Epithelial cell of proximal tubule (primary cell): ENCODE measurements around the gene MBNL2. TPM values are rescaled to one million over a fixed set of nuclear protein-coding genes. Genes with fewer than 3 reads are reported as not detected.

Source experiments
- DNase-seq: peaks from one replicate; pipeline ENCODE4 v3.0.0-alpha.2; 2011; ENCODE audit warnings: low read depth
- H3K4me3 ChIP-seq: 2 replicates; pipeline ENCODE4 v1.5.1; 2011; ENCODE audit warnings: low read depth, mild to moderate bottlenecking, low read length
- total RNA-seq: library from RNA; depleted of rRNA; stranded (reverse); fragments of >200 nt; gene quantifications from 2 replicates; pipeline ENCODE4 v1.2.3, GENCODE V29; 2015
- TF ChIP-seq, protein P1 (sequence below): conservative IDR thresholded peaks from 2 replicates; pipeline ENCODE4 v1.5.1; 2012; ENCODE audit warnings: low read depth, mild to moderate bottlenecking, low read length

The MBNL2 gene
- total RNA-seq, 1 donor from 2014 or later = 28.8 TPM

DNA sequence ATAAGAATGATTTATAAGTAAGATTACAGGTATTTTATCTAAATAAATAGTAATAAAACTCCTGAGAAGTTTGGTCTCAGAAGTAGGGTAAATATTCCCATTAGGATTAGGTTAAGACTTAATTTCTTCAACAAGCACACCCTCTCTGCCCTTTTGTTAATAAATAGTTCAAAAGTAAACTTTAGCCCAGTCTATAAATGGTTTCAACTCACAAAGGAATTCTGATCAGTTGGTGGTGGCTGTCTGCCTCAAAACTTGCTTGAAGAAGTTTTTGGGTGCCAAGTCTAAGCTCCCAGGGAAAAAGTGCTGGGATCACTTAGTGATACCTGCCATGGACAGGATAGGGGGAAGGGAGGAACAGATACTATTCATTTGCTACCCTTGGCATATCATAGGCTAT lies 22.9 kb downstream of the MBNL2 start:
- TF ChIP-seq, protein P1, sequence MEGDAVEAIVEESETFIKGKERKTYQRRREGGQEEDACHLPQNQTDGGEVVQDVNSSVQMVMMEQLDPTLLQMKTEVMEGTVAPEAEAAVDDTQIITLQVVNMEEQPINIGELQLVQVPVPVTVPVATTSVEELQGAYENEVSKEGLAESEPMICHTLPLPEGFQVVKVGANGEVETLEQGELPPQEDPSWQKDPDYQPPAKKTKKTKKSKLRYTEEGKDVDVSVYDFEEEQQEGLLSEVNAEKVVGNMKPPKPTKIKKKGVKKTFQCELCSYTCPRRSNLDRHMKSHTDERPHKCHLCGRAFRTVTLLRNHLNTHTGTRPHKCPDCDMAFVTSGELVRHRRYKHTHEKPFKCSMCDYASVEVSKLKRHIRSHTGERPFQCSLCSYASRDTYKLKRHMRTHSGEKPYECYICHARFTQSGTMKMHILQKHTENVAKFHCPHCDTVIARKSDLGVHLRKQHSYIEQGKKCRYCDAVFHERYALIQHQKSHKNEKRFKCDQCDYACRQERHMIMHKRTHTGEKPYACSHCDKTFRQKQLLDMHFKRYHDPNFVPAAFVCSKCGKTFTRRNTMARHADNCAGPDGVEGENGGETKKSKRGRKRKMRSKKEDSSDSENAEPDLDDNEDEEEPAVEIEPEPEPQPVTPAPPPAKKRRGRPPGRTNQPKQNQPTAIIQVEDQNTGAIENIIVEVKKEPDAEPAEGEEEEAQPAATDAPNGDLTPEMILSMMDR = no peak
- no peak overlapping the region for H3K4me3 ChIP-seq
- DNase-seq = no peak

DNA sequence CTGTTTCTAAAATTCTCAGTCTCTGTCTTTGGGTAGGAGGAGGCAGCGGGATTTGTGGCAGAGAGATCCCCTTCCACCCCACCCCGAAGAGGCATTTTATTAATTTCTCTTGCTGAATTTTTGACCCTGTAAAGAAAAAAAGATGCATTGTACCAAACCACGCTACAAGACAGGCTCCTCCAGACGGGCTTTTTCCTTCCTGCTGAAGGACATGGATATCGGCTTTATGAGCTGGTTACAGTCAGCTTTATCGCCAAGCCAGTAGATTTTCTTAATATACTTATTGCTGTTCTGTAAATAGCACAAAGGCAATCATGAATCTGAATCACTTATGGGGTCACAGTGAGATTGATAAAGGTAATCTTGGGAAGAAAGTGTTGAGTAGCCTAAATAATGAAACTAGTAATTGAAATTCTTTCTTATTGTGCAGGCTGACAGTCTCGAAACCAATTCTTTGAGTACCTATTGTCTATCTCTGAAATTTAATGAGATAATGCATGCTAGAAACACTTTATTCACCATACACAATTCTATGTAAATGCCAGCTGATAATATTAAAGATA lies 24.5 kb downstream of the MBNL2 start:
- TF ChIP-seq, protein P1 = no peak
- H3K4me3 ChIP-seq = no peak overlapping the region

DNA sequence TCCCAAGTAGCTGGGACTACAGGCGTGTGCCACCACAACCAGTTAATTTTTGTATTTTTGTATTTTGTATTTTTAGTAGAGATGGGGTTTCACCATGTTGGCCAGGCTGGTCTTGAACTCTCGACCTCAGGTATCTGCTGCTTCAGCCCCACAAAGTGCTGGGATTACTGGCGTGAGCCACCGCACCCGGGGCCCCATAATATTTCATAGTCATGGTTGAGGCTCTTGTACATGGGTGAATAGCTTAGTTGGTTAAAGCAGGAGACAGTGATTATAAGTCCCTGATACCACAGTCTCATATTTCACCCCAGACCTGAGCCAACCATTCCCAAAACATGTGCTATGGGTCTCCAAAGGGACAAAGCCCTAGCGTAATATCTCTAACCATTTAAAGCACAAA lies 26.1 kb downstream of the MBNL2 start:
- DNase-seq = no peak
- H3K4me3 ChIP-seq = no peak overlapping the region
- TF ChIP-seq, protein P1 = no peak

More for the DNA sequence above, 24.5 kb downstream of the MBNL2 start:
- no peak for DNase-seq

DNA sequence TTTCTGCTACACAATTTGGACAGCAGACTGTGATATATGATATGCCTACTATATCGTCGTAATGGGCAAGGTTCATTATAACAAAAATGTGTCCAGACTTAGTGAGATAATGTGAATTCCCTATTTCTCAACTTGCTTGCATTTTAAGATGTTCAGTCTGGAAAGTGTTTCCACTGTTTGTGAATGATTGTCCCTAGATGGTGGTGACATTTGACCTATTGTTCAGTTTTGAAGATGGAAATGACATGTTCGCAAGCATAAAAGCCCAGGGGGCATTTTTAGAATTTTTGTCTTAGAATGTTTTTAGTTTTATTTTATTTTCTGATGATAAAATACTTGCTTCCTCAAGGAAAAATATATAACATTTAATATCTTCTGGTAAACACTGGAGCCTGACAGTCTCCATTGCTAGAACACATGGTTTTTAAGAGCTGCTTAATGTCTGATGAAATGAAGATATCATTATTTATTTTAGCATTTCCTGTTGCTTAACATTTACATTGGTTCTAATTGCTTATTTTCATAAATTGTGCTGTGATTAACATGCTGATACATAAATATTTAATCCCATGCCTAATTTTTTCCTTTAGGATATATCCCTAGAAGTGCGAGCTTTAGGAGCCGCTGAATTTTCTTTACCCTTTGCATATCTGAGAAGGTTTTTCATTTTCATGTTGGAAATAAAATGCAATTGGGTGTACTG lies 27.1 kb downstream of the MBNL2 start:
- TF ChIP-seq, protein P1 = no peak
- DNase-seq = no peak
- H3K4me3 ChIP-seq = no peak overlapping the region

DNA sequence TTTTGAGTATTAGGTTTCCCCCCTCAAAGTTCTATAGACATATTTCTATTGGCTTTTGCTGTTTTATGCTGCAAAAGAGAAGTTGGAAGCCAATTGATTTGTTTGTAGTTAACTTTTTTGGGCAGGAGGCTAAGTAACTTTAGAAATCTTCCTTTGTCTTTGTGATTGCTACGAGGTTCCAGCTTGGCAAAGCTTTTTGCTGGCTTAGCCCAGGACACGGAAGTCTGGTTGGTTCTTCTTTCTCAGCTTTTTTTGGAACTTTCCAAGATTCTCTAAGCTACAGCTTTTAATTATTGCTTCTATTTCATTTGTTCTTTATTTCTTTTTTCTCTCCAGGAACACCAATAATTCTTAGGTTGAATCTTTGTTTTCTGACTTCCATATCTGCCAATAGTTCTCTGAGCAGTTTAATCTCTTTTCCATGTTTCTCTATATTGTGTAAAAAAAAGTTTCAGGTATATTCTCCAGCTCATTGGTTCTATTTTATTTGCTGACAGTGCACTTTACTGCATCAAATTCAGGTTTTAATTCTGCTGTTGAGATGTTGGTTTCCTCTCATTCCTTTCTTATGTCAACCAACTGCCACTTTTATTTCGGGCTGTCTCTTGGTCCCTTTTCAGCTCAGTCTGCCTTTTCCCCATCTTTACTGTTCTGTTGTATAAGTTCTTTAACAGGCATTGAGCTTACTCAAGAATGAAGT lies 27.8 kb downstream of the MBNL2 start:
- no peak overlapping the region for H3K4me3 ChIP-seq
- TF ChIP-seq, protein P1 = no peak
- no peak for DNase-seq

DNA sequence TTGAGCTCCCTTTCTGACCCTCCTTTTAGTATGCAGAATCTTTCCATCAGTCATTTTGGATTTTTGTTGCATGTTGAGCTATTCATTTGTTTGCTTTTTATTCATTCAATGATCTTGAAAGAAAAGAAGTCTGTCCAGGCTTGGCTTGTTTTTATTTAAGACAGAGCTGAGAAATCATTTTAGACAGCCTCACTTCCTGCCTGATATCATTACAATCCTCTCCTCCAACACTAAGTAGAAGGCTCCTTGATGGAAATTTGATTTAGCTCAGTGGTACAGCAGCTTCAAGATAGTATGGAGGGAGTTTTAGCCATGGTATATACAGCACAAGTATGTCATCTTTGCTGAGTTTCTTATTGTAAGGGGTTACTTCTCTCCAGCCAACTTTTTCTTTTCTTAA lies 28.4 kb downstream of the MBNL2 start:
- DNase-seq = no peak
- TF ChIP-seq, protein P1 = no peak
- no peak overlapping the region for H3K4me3 ChIP-seq
